Stimulated activated CD4-positive, alpha-beta T cell treated with anti-CD3 and anti-CD28 coated beads, Interleukin-4, amount 100 ng/mL, for 24 hours (primary cell): ENCODE results near the gene C11orf52.
A peak's percentile ranks its signal among the peaks of the same experiment; 100 is the strongest.

Experiments
- DNase-seq: peaks from one replicate; pipeline ENCODE4 v3.0.0-alpha.2; 2020

C11orf52 gene

DNA sequence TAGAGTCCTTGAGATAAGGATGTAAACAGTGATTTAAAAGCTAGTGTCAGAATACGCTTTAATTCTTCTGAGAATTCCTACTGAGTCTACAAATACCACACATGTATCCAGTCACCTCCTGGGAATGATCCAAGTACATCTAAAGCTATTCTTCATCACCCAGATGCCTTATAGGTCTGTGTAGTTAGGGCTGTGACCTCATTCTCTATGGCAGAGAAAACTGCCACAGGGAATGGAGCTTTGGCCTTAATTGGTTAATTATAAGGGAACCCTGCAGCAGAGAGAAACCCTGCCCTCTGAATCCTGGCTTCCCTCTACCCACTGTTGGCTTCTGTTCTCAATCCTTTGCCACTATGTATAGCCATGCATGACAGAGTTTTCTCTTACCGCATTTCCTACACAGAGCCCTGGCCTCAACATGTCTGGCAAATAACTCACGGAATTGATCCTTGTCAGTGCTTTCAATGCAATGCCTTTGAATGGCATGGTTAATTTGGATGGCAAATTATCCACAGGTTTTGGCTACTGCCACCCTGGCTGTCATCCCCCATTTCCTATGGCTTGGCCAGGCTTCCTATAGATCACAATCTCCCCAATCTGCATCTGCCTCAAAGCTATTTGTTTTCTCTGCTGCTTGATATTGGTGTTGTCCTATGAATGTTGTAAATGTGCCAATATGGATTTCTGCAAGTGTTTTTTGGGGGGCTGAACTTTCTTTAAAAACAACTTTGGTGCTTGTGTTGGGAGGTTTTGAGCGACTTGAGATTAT, 21.3 kb downstream of the C11orf52 start:
- DNase-seq: no peak

DNA sequence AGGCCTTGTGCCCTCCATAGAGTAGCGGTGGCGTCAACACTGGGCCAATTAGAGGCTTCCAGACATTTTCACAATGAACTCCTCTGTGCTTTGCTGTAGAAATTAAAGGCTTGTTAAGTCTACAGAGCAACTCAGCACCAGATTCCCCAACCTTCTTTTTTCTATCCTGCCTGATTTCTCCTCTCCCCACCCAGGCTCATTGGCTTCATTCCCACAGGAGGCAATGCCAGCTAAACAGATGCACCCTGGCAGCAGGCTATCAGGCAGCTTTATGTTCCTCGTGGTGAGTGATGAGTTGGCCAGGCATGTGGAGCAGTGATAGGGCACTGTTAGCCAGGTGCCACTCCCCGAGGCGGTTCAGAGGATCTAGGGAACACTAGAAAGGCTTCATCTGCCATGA, 23.2 kb downstream of the C11orf52 start:
- DNase-seq: no peak

DNA sequence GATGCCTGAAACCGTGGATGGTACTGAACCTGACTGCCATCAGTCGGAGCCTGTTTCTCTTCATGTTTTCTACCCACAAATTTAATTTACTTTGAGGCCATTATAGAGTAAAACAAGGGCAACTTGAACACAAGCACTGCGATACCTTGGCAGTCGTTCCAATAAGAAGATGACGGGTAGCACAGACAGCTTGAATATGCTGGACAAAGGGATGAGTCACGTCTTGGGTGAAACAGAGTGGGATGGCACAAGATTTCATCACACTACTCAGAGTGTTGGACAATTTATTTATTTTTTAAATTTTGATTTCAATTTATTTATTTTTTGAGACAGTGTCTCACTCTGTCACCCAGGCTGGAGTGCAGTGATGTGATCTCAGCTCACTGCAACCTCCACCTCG, 24.1 kb downstream of the C11orf52 start:
- no peak for DNase-seq

DNA sequence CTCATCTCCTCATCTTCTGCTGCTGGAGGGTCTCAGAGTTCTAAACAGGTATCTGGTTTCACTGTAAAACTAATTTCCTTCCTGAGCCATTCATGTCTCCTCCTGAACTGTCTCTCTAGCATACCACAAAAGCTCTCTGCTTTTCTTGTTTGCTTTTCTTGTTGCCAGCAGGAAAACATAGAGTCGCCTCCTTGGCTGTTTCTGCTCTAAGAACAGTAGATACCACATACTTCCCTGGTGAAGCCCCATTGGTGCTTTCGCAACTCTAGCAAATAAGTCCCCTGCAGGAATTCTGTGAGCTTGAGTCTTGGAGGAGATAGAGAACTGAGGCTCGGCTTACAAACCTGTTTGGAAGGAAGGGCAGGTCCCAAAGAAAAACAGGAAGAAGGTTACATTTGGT, 25.4 kb downstream of the C11orf52 start:
- no peak for DNase-seq

DNA sequence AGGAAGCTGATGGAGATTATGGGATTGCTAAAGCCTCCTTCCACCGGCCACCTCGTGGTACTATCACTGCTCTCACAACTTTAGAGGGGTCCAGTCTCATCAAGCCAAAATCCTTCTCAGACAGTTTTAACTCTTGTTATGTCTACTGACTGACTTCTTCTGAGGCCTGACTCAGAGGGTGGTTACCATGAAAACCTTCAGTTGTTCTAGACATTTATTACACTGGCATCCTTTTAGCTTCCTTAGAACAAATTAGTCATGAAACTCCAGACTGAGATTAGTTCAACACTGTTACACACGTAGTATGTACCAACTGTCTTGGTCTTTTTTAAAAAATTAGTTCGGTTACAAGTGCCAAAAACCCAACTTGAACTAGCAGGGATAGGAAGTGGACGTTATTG, 25.9 kb downstream of the C11orf52 start:
- DNase-seq: peak; percentile 44

DNA sequence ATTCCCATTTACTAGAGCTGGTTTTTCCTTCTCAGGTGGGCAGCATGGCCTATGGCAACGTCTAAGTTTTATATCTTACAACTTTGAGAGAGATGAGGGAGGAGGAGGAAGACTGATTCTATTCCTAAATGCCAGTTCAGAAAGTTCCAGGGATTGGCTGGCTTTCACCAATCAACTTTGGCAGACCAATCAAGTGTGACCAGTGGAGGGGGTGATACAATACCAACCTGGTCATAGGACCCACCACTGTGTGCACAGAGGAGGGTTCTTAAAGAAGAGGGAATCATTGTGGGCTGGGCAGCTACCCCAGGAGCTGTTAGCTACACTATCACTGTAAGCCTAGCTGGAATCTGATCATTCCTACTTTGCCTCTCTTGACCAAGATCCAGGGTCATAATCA, 26.5 kb downstream of the C11orf52 start:
- DNase-seq: no peak

DNA sequence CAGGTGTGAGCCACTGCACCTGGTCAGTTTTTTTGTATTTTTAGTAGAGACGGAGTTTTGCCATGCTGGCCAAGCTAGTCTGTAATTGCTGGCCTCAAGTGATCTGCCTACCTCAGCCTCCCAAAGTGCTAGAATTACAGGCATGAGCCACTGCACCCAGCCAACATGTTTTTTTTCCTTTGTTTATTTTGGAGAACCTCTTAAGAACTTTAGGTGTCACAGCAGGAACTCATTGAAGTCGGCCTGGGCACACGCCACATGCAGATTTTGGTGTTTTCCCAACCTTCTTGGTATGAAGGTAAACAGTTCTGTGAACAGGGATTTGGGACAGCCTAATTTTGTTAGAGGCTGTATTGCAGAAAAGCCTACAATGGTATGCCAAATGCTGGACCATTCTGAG, 27.8 kb downstream of the C11orf52 start:
- no peak for DNase-seq

DNA sequence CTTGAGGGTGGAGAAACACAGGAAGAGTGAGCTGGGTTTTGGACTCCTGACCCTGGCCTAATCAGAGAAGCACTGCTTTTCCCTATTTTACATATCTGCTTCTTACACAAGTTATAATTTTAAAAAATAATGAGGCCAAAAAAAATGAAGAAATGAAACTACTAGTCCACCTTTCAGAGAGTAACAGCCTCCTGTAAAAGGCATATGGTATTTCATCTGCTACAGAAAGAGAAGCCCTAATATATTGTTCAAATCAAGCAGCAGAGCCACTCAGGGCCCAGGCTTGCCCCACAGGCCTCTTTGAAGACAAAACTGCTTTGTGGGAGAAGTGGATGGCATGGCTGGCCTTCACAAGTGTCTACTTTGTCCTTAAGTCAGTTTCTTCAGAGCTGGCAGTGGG, 28.4 kb downstream of the C11orf52 start:
- DNase-seq: no peak

DNA sequence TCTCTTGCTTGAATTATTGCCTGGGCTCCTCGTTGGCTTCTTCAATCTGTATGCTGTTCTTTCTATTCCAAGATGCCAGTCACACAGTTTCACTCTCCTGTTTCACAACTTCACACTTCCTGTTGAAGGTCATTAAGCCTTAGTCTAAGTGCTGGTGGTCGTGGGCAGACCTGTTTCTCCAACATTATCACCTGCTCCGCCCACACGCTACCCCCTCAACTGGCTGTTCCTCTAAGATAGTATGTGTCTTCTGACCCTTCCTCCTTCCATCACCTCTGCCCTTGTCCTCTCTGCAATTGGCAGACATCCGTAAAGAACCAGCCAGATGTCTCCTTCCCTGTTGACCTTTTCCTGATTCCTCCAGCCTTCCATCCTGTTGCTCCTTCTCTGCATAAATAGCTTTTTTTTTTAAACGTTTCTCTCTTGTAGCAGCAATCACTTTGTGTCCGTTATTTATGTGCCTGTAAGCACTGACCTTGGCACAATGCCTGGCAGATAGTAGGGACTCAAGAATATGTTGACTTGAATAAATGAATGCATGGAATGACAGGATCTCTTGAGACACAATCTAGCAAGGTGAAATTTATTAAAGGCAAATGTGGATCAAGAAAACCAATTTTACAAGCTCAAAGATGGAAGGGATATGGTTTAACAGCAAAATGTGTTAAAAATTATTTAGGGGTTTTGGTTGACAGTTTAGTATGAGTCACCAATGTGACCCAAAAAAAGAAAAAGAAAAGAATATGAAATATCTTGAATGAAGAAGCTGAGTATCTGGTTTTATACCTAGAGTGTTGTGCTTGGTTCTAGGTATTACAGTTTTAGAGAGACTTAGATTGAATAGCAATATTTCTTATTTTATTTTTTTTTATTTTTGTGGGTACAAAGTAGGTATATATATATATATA, 31.1 kb downstream of the C11orf52 start:
- no peak for DNase-seq

DNA sequence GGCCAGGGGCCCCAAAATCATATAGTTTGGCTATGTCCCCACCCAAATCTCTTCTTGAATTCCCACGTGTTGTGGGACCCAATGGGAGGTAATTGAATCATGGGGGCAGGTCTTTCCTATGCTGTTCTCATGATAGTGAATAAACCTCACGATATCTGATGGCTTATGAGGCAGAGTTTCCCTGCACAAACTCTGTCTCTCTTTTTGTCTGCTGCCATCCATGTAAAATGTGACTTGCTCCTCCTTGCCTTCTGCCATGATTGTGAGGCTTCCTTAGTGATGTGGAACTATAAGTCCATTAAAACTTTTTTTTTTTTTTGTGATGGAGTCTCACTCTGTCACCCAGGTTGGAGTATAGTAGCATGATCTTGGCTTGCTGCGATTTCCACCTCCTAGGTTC, 32.9 kb downstream of the C11orf52 start:
- no peak for DNase-seq

DNA sequence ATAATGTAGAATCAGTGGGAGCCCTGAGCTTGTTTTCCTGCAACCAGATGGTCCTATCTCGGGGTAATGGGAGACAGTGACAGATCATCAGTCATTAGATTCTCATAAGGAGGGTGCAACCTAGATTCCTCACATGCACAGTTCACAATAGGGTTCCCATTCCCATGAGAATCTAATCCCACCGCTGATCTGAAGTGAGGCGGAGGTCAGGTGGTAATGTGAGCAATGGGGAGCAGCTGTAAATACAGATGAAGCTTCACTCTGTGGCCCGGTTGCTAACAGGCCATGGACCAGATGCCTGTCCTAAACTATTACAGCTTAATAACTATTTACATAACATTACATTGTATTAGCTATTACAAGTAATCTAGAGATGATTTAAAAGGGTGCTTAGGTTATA, 35.4 kb downstream of the C11orf52 start:
- DNase-seq: no peak

DNA sequence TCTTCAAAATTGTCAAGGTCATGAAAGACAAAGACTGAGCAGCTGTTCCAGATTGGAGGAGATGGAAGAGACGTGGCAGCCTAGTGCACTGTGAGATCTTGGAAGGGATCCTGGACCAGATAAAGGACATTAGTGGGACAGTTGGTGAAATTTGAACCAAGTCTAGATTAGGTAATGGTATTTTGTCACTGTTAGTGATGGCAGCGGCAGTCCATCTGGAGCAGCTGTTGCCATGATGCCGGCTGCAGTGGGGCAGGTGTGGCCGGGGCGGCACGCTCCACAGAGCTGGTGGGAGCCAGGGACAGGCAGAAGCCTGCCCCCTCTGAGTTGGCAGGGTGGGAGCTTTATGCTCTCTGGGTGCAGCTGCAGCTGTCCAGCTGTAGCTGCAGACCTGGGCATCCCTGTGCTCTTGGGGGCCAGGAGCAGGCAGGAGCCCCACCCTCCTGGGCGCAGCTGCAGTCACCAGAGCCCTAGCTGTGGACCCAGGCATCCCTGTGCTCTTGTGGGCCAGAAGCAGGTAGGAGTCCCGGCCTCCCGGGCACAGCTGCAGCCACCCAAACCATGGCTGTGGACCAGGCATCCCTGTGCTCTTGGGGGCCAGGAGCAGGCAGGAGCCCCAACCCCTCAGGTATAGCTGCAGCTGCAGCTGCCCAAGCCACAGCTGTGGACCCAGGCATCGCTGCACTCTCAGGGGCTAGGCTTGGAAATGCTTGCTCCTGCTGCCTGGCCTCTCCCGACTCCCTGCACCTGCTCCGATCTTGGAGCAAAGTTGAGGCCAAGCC, 39.1 kb downstream of the C11orf52 start:
- DNase-seq: no peak

DNA sequence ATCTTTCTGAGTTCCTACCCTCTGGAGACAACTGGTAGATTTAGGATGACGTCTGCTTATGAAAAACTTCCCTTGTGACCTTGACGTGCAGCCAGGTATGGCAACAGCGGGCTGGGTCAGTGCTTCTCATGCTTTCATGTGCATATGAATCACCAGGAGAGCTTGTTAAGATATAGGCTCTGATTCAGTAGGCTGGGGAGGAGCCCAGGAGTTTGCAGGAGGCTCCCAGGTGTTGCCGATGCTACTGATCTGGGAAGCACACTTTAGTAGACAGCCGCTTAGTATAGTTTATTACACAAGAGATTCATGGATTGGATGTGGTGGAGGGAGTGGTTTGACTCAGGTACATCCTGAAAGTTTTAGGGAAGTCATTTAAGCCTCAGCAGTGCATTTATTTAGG, 42.2 kb downstream of the C11orf52 start:
- DNase-seq: no peak

DNA sequence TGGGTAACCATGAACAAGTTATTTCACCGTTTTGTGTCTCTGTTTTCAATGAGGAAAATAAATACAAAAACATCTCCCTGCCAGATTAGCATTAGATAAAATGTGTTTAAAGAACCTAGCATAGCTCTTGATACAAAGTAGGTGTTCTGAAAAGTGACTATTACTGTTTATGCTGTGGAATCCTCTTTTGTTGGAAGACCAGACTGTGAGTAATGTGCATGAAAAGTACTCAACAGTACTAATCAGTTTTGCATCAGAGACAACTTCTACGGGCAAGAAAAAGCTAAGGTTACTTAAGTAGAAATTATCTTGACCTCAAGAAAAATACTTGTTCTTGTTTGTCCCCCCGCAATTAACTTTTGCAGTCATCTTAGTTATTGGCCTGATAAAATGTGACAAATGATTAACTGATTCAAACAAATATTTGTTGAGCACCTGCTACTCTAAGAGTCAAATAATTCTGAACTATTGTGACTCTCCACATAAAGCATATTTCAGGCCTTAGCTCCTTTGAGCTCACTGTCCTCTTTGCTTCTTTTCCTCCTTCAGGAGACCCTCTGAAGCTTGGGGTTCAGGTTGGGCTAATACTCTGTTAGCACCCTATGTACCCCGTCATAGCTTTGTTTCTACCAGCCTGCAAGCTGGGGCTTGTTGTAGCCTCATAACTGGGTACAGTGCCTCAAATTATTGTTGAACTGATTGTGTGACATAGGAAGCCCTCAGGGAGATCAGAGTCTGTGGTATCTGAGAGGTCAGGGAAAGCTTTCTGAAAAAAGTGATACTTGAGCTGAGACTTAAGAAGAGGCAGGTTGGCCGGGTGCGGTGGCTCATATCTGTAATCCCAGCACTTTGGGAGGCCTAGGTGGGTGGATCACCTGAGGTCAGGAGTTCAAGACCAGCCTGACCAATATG, 42.9 kb downstream of the C11orf52 start:
- no peak for DNase-seq

DNA sequence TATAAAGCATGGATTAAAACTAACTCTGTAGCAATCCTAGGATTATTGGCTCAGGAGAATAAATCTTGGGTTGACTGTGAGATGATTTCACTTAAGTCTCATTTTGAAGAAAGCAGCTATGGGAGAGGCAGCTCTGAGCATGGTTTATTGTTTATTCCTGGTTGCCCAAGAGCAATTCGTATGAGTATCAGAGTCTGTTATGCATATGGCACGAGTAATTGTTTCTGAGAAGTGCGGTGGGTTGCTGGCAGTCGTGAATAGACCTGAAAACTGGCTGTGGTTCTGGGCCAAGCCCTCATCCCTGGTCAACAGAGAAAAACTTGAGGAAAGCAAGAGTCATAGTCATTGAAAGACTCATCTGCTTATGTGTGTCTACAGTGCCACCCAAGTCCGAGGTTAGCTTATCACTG, 45.2 kb downstream of the C11orf52 start:
- no peak for DNase-seq

DNA sequence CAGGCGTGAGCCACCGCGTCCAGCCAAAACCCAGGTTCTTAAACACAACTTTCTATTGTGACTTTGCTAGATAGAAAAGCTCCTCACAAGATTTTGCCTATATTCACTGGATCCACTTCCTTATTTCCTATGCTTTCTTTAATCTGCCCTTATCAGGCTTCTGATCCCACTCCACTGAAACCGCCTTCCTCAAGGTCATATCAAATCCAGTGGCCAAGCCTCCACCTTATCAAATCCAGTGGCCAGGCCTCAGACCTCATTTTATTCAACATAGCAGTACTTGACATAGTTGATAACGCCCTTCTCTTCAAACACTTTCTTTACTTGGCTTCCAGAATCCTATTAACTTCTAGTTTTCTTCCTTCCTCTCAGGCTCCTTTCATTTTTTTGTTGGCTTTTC, 48.0 kb downstream of the C11orf52 start:
- no peak for DNase-seq

DNA sequence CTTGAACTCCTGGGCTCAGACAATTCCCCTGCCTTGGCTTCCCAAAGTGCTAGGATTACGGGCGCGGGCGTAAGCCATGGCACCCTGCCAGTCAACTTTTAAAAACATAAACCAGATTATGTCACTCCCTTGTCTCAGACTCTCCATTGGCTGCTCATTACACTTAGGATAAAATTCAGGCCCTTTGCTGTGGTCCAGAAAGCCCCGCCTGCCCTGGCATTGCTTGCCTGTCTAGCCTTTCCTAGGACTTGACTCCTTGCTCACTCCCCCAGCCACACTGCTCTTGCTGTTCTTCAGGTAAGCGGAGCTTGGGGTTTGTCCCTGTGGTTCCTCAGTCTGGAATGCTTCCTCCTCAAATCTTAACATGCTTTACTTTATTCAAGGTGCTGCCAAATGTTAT, 48.9 kb downstream of the C11orf52 start:
- no peak for DNase-seq

DNA sequence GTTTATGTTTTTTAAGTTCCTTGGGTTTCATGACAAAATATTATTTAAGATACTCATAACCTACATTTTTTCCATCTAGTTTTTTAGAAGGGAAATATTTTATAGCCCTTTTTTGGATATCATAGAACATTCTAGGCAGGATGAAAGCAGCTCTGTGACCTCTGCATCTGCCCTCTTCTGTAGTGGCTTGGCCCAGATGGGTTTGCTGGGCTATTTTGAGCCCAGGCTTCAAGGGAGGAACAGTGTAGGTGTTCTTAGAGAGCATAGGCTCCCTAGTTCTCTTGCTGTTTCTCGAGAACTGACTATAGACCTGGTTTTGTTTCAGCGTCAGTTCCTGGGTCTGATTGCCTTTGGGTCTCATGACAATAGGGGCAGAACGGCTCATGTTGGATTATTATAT, 50.6 kb downstream of the C11orf52 start:
- no peak for DNase-seq

DNA sequence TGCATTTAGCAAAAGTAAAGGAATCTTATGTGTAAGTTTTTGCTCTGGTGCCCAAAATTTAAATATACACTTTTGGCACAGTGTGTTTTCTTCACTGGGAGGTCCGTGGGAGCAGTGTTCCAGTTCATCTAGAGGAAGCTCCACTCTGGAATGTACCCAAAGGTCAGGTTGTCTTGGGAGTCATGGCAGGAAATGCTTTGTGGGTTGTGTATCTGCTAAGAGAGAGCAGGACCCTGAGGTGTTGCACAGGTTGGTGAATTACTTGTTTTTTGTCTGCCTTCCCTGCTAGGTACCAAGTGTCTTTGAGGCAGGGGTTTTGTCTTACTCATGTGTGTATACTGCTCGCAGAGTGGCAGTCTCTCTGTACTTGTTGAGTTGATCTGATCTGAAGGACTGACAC, 55.7 kb downstream of the C11orf52 start:
- DNase-seq: no peak

DNA sequence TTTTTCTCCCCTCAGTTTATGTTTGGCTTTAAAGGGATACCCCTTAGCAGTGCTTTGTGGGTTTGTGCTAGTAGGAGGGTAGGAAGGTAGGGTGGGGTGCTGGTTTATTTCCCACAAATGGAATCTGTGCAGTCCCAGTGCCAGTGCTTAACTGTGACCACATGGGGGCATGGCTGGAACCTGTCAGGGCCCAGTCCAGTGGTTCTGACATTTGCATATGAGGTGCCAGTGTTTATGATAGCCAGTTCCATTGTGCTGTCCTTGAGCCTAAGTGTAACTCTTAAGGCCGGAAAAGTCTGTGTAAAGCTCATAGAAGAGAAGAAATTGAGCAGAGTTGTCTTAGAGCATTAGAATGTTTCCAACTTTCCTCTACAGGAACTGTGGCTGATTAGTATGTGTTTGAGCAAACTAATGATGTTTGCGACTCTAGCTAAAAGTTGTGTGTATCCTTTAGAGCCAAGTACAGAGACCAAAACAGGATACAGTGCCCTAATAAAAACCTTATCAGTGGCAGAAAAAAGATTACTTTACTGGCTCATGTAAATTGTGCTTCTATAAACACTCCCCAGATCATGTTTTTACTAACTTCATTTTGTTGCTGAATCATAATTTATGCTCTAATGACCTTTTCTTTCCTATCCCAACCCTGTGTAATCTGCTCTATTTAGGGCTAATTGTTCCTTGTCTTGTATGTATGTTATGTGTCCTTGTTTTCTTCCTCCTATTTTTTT, 56.5 kb downstream of the C11orf52 start:
- no peak for DNase-seq

DNA sequence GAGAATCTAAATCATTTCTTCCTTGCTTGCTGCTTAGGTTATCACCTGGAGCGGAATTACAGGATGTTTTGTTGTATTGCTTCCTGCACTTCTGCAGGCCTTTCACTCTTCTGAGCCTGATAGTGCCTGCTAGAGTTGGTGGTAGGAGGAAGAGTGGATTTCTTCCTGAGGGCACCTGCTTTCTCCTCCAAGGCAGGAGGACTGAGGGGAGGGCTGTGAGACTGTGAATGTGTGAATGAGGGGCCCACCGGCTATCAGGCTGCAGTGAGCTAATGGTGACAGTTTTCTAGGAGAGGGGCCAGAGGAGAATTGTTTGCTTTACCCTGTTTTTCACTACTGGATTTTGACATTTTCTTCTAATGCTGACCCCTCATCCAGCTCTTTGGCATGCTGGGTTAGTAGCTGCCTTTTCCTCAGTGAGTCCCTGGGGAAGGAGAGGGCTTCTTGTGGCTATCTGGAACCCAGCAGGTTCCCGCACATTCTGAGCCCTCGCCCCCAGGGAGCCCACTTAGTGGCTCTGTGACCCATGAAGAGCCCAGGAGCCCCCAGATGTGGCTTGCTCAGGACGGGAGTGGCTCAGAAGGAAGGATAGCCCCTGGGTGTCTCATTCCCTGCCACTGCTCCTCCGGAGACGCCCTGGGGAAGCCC, 57.5 kb downstream of the C11orf52 start:
- DNase-seq: no peak
